ENCODE measurements around the gene UCN. TPM values are rescaled to one million over a fixed set of nuclear protein-coding genes. Genes with fewer than 3 reads are reported as not detected.

The UCN gene
- polyA plus RNA-seq, 1 experiment = 0.17 TPM

- ChIA-PET CTCF (interaction anchor here (7.9 kb wide), 1 partner anchor 20 kb away, joined by 64 read pairs; the partner anchor contains the start of gene TRIM54), POLR2A (no interaction called here)
- no peak for DNase-seq (ENCODE audit: low read depth)
- TF ChIP-seq CTCF (IDR thresholded peaks at IDR 0.05; ENCODE audit: insufficient read depth, low read depth, low read length) = no peak
- no peaks in the 10 kb centered on the region for H3K36me3 ChIP-seq (ENCODE audit: control insufficient read depth, insufficient read depth, low read length)
- peaks cover 55% of the 10 kb centered on the region for H3K27me3 ChIP-seq (ENCODE audit: control insufficient read depth, insufficient read depth, low read length)
- H3K4me3 ChIP-seq (ENCODE audit: low read depth, low read length) = no peak overlapping the region
Measured at GRCh38 chr2:27261241-27261925, 46.9 kb downstream of the UCN start.

- CTCF ChIA-PET = interaction anchor here (1.5 to 1.8 kb wide), 2 partner anchors 9 to 21 kb away, joined by 4 to 9 read pairs; no protein-coding TSS in a partner anchor
- no peak for DNase-seq (ENCODE audit: low read depth)
- POLR2A ChIA-PET = no interaction called here
- TF ChIP-seq CTCF (IDR thresholded peaks at IDR 0.05; ENCODE audit: insufficient read depth, low read depth, low read length) = no peak
- Histone ChIP-seq H3K27me3 (ENCODE audit: control insufficient read depth, insufficient read depth, low read length) (peaks cover 31% of the 10 kb centered on the region), H3K4me3 (ENCODE audit: low read depth, low read length) (no peak overlapping the region), H3K36me3 (ENCODE audit: control insufficient read depth, insufficient read depth, low read length) (no peaks in the 10 kb centered on the region)
Measured at GRCh38 chr2:27258051-27258450, 50.2 kb downstream of the UCN start.

Other genes with a start within 250 kb of the UCN start
- gene OST4, start 236.8 kb downstream of the UCN start, polyA plus RNA-seq (2011; rRNA removed) = 755 and 887 TPM in 2 replicates
- 43.4 and 81.3 TPM in 2 replicates for gene EMILIN1, start 229.8 kb downstream of the UCN start, polyA plus RNA-seq (2011; rRNA removed)
- 0.33 and 0.43 TPM in 2 replicates for gene KHK, start 221.7 kb downstream of the UCN start, polyA plus RNA-seq (2011; rRNA removed)
- gene CGREF1, start 189.3 kb downstream of the UCN start, polyA plus RNA-seq (2011; rRNA removed) = 4.8 and 6.9 TPM in 2 replicates
- gene ABHD1, start 184.6 kb downstream of the UCN start, polyA plus RNA-seq (2011; rRNA removed) = 0.07 TPM in 1 of 2 replicates, not detected in the other
- 54.9 and 84.0 TPM in 2 replicates for gene PREB, start 173.8 kb downstream of the UCN start, polyA plus RNA-seq (2011; rRNA removed)
- not detected in 2 replicates for gene PRR30, start 169.0 kb downstream of the UCN start, polyA plus RNA-seq (2011; rRNA removed)
- not detected in 2 replicates for gene TCF23, start 159.4 kb downstream of the UCN start, polyA plus RNA-seq (2011; rRNA removed)
- gene ATRAID, start 96.4 kb downstream of the UCN start, polyA plus RNA-seq (2011; rRNA removed) = 217 and 268 TPM in 2 replicates
- gene SLC5A6, start 96.2 kb downstream of the UCN start, polyA plus RNA-seq (2011; rRNA removed) = 22.3 and 33.7 TPM in 2 replicates
- gene CAD, start 91.1 kb downstream of the UCN start, polyA plus RNA-seq (2011; rRNA removed) = 12.4 and 26.6 TPM in 2 replicates
- 0.06 and 0.10 TPM in 2 replicates for gene SLC30A3, start 45.4 kb downstream of the UCN start, polyA plus RNA-seq (2011; rRNA removed)
- gene DNAJC5G, start 33.0 kb downstream of the UCN start, polyA plus RNA-seq (2011; rRNA removed) = not detected in 2 replicates
- gene TRIM54, start 26.0 kb downstream of the UCN start, polyA plus RNA-seq (2011; rRNA removed) = 0.05 TPM in 1 of 2 replicates, not detected in the other
- gene MPV17, start 14.7 kb upstream of the UCN start, polyA plus RNA-seq (2011; rRNA removed) = 177 and 188 TPM in 2 replicates
- gene GTF3C2, start 48.3 kb upstream of the UCN start, polyA plus RNA-seq (2011; rRNA removed) = 32.1 and 39.0 TPM in 2 replicates
- 39.6 and 42.8 TPM in 2 replicates for gene EIF2B4, start 61.9 kb upstream of the UCN start, polyA plus RNA-seq (2011; rRNA removed)
- 134 and 154 TPM in 2 replicates for gene SNX17, start 62.2 kb upstream of the UCN start, polyA plus RNA-seq (2011; rRNA removed)
- gene ZNF513, start 72.3 kb upstream of the UCN start, polyA plus RNA-seq (2011; rRNA removed) = 8.4 and 12.2 TPM in 2 replicates
- 45.8 and 48.3 TPM in 2 replicates for gene PPM1G, start 101.1 kb upstream of the UCN start, polyA plus RNA-seq (2011; rRNA removed)
- 234 and 270 TPM in 2 replicates for gene NRBP1, start 120.2 kb upstream of the UCN start, polyA plus RNA-seq (2011; rRNA removed)
- 0.44 and 0.47 TPM in 2 replicates for gene KRTCAP3, start 133.9 kb upstream of the UCN start, polyA plus RNA-seq (2011; rRNA removed)
- 19.0 and 20.3 TPM in 2 replicates for gene IFT172, start 181.3 kb upstream of the UCN start, polyA plus RNA-seq (2011; rRNA removed)
- 6.9 and 8.9 TPM in 2 replicates for gene FNDC4, start 186.8 kb upstream of the UCN start, polyA plus RNA-seq (2011; rRNA removed)
- 0.47 and 0.54 TPM in 2 replicates for gene GCKR, start 188.4 kb upstream of the UCN start, polyA plus RNA-seq (2011; rRNA removed)

Measured in BJ (cell line).